Heart left ventricle (tissue), 16 donors: ENCODE results near the gene AVL9. TPM values are rescaled to one million over a fixed set of nuclear protein-coding genes. Genes with fewer than 3 reads are reported as not detected.
A peak's percentile ranks its signal among the peaks of the same experiment; 100 is the strongest.

Source experiments
- ATAC-seq, 4 donors: fragments of 200-7000 bp; cut with Tn5 transposase; one replicate each; pipeline ENCODE4 v1.9.1; 2020 to 2022; ENCODE audit warnings: moderate library complexity in 4 of 4, mild to moderate bottlenecking in 3 of 4, moderate number of reproducible peaks in 1 of 4
- DNase-seq, 5 donors: peaks; one replicate each; pipeline ENCODE4 v3.0.0-alpha.2; 2020
- H3K27ac ChIP-seq, 12 donors: fragments of 200-600 bp; sonication (generic) in 4 of 12; one replicate each; pipeline versions ENCODE4 v1.5.0 to v1.8.0; 2016 to 2022; ENCODE audit warnings: mild to moderate bottlenecking in 2 of 12
- H3K27me3 ChIP-seq, 9 donors: fragments of 200-600 bp; sonication (generic) in 2 of 9; one replicate each; pipeline versions ENCODE4 v1.5.1 to v1.8.0; 2016 to 2022; ENCODE audit warnings: mild to moderate bottlenecking in 3 of 9
- H3K36me3 ChIP-seq, 9 donors: fragments of 200-600 bp; sonication (generic) in 2 of 9; one replicate each; pipeline versions ENCODE4 v1.5.0 to v1.8.0; 2018 to 2022; ENCODE audit warnings: mild to moderate bottlenecking in 2 of 9
- H3K4me1 ChIP-seq, 12 donors: fragments of 200-600 bp; sonication (generic) in 4 of 12; one replicate each; pipeline versions ENCODE4 v1.5.0 to v1.8.0; 2016 to 2022; ENCODE audit warnings: mild to moderate bottlenecking in 3 of 12
- H3K4me3 ChIP-seq, 12 donors: fragments of 200-600 bp; sonication (generic) in 4 of 12; one replicate each; pipeline versions ENCODE4 v1.5.0 to v1.8.0; 2017 to 2022; ENCODE audit warnings: mild to moderate bottlenecking in 9 of 12, moderate library complexity in 4 of 12
- H3K9me3 ChIP-seq, 12 donors: fragments of 200-600 bp; sonication (generic) in 4 of 12; one replicate each; pipeline versions ENCODE4 v1.5.0 to v1.8.0; 2016 to 2022; ENCODE audit warnings: mild to moderate bottlenecking in 1 of 12
- CTCF ChIP-seq, 12 donors: fragments of 200-600 bp; sonication (generic) in 4 of 12; IDR thresholded peaks; one replicate each; pipeline versions ENCODE4 v1.5.0 to v1.8.0; 2018 to 2022; ENCODE audit warnings: antibody characterized with exemption in 12 of 12, mild to moderate bottlenecking in 5 of 12
- POLR2A ChIP-seq, 2 donors: fragments of 450-650 bp; IDR thresholded peaks; one replicate each; pipeline ENCODE4 v1.6.1; 2017; ENCODE audit warnings: antibody characterized with exemption in 2 of 2, mild to moderate bottlenecking in 2 of 2, moderate library complexity in 2 of 2
- WGBS, 4 donors: extraction: QIAGEN DNeasy Blood & Tissue Kit in 2 of 4; methylation state at CpG; one replicate each; pipeline versions ENCODE4 v1.1.5 to v1.1.7; 2013 to 2018; 5-methylcytosine and 5-hydroxymethylcytosine counted together
- intact Hi-C, 10 donors: fragments of 100-400 bp; cut with DNase I; formaldehyde crosslinking; loops; one replicate each; pipeline versions ENCODE4 v1.11.1 to v1.14.2; 2022
- polyA plus RNA-seq, 2 donors: library from polyadenylated mRNA; stranded (reverse); fragments of 200-250 nt; gene quantifications; one replicate each; pipeline ENCODE4 v1.2.3, GENCODE V29; 2013
- total RNA-seq, 9 donors: library from RNA; depleted of rRNA in 2 of 9; stranded (reverse); fragments of >200 nt in 2 of 9; fragmentation: NEBNext Ultra II Directional in 3 of 9; extraction: Animal tissue kit (Norgen Biotek cat#: 25700) in 3 of 9; gene quantifications; one replicate each; pipeline versions ENCODE4 v1.1.0 to v1.2.4, GENCODE V29; 2016 to 2023
- donor health status: ischemic (EF 13 %, LVEDD 7.1; RV severe dilation, severe dysfunction).
- donor health status: healthy with polysubstance abuse.
- donor health status: DM: no; HTN: yes; CAD: no.
- donor health status: DM: no; HTN: no; CAD: no.
- donor health status: ischemic (EF 25% LVEDD 6.9; RV normal size, moderate dysfunction).
- donor health status: ischemic (EF 25% LVEDD 5.7; RV mildly dilated, moderate dysfunction).
- donor health status: healthy.
- donor health status: DM: yes; HTN: yes; CAD: no.
- donor health status: ischemic (EF 35%, LVEDD 5.7; RV mildly dilated, moderate dysfunction).
- donor health status: nonischemic (EF 11% LVEDD 7.7; RV severe dilation, severe dysfunction).
- donor health status: DM: yes; HTN: yes; CAD: no.
- donor health status: PGD.
- donor health status: ischemic (EF 29% LVEDD 5.4; RV normal size, mild dysfunction).
- donor health status: nonischemic (EF 23%, LVEDD 6.1; RV moderate dilation, normal function).

AVL9 gene
- total and polyA plus RNA-seq, 11 donors, result 4.6 to 22.3 (median 15.6) TPM

- Histone ChIP-seq H3K9me3 (peaks cover 0 to under 1% (median 0%) of the 10 kb centered on the region in 12 donors), H3K27me3 (no peaks in the 10 kb centered on the region), H3K4me1 (peaks cover 0 to 33% (median 9%) of the 10 kb centered on the region in 12 donors), H3K27ac (no peak overlapping the region), H3K4me3 (no peak overlapping the region), H3K36me3 (no peaks in the 10 kb centered on the region)
- DNase-seq (no peak), ATAC-seq (no peak)
- 86 to 95% (median 93%) methylated on average over 4 of the region's 4 CpGs for WGBS, 4 donors
- TF ChIP-seq CTCF (IDR thresholded peaks at IDR 0.05) (no peak), POLR2A (IDR thresholded peaks at IDR 0.05) (no peak)
- intact Hi-C loops, result no loop called here
These were observed 16.5 kb downstream of the AVL9 start for GRCh38 chr7:32511791-32512190.

- no peak for ATAC-seq
- H3K4me3 ChIP-seq, result no peak overlapping the region
- WGBS, 4 donors, result 91 to 99% (median 98%) methylated on average over 1 of the region's 1 CpG
These were observed 17.9 kb downstream of the AVL9 start for GRCh38 chr7:32513210-32513609.

GRCh38 chr7:32515890-32516550 is 20.7 kb downstream of the AVL9 start:
- peaks cover 0 to 6% (median 0%) of the 10 kb centered on the region in 9 donors for H3K36me3 ChIP-seq
- no peak for TF ChIP-seq CTCF (IDR thresholded peaks at IDR 0.05)
- TF ChIP-seq POLR2A (IDR thresholded peaks at IDR 0.05), result no peak
- WGBS, 4 donors, result 76 to 99% (median 90%) methylated on average over 3 of the region's 3 CpGs
- no peak overlapping the region for H3K4me3 ChIP-seq
- H3K27me3 ChIP-seq, result no peaks in the 10 kb centered on the region
- peaks cover 0 to 26% (median 2%) of the 10 kb centered on the region in 12 donors for H3K4me1 ChIP-seq
- intact Hi-C loops, result no loop called here
- ATAC-seq (no peak), DNase-seq (no peak)
- H3K27ac ChIP-seq, result no peak overlapping the region
- peaks cover 0 to 36% (median 5%) of the 10 kb centered on the region in 12 donors for H3K9me3 ChIP-seq

More at GRCh38 chr7:32513210-32513609, 17.9 kb downstream of the AVL9 start:
- Histone ChIP-seq H3K9me3 (peaks cover 0 to 15% (median under 1%) of the 10 kb centered on the region in 12 donors), H3K4me1 (peaks cover 0 to 30% (median 7%) of the 10 kb centered on the region in 12 donors), H3K27me3 (no peaks in the 10 kb centered on the region), H3K27ac (no peak overlapping the region), H3K36me3 (no peaks in the 10 kb centered on the region)
- no peak for TF ChIP-seq CTCF (IDR thresholded peaks at IDR 0.05)
- TF ChIP-seq POLR2A (IDR thresholded peaks at IDR 0.05), result no peak
- intact Hi-C loops, result no loop called here
- DNase-seq, result no peak

DNA sequence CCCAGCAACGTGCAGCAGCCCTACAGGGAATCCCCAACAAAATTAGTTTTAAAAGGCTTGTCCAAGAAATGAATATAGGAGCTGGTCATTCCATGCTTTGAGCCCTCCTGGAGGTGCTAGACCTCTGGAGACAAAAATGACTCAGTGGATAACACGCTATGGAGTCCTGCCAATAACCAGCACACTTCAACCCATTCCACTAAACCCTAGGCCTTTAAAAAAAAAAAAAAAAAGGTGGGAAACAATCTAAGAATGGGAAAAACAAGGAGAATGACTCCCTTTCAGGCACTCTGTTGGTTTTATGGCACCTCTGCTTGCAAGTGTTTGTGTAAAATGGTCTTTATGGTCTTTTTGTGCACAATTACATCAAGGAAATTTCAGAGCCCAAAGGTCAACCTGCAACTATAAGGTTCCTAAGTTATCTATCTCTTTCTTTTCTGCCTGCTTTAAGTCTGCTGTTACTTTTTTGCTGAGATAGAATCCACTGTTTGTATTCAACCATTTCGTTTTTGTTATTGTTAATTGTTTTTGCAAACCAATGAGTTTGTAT is 21.3 kb downstream of the AVL9 start:
- Histone ChIP-seq H3K27me3 (no peaks in the 10 kb centered on the region), H3K9me3 (peaks cover 0 to 36% (median 5%) of the 10 kb centered on the region in 12 donors), H3K36me3 (peaks cover 0 to 6% (median 0%) of the 10 kb centered on the region in 9 donors), H3K4me1 (peaks cover 0 to 23% (median 2%) of the 10 kb centered on the region in 12 donors), H3K27ac (no peak overlapping the region), H3K4me3 (no peak overlapping the region)
- TF ChIP-seq CTCF (IDR thresholded peaks at IDR 0.05), result no peak
- TF ChIP-seq POLR2A (IDR thresholded peaks at IDR 0.05), result no peak
- peak in 1 of 4 donors; percentile 66 for ATAC-seq
- 76 to 86% (median 78%) methylated on average over 3 of the region's 3 CpGs for WGBS, 4 donors
- no peak for DNase-seq
- intact Hi-C loops, result no loop called here
